GM13976 (cell line): Measurements from ENCODE around the gene PRKAG2.

Experiments
- DNase-seq: peaks from one replicate; pipeline ENCODE4 v3.0.0; 2012; ENCODE audit warnings: low spot score
- CTCF ChIP-seq: IDR thresholded peaks from 2 replicates; pipeline ENCODE4 v1.5.1; 2012; ENCODE audit warnings: borderline replicate concordance, mild to moderate bottlenecking; ENCODE audit not compliant: insufficient read depth; ENCODE audit errors: extremely low read depth, missing control alignments, control extremely low read depth
- in situ Hi-C: fragments of 300-500 bp; cut with MboI; formaldehyde crosslinking; loops from one replicate; pipeline ENCODE4 v1.12.0; 2022; ENCODE audit warnings: low sequenced_read_pairs, mixed read lengths, inconsistent platforms; ENCODE audit not compliant: unreplicated experiment

PRKAG2 gene

GRCh38 chr7:151565541-151565940 is 311.4 kb downstream of the PRKAG2 start:
- no peak for TF ChIP-seq CTCF
- in situ Hi-C loops = no loop called here
- no peak for DNase-seq

GRCh38 chr7:151560243-151560642 is 316.7 kb downstream of the PRKAG2 start:
- in situ Hi-C loops = no loop called here
- no peak for DNase-seq
- no peak for TF ChIP-seq CTCF

GRCh38 chr7:151559557-151560183 is 317.2 kb downstream of the PRKAG2 start:
- DNase-seq = no peak
- in situ Hi-C loops = no loop called here
- no peak for TF ChIP-seq CTCF

GRCh38 chr7:151558575-151558974 is 318.3 kb downstream of the PRKAG2 start:
- TF ChIP-seq CTCF = no peak
- no peak for DNase-seq
- in situ Hi-C loops = no loop called here

GRCh38 chr7:151556592-151556991 is 320.3 kb downstream of the PRKAG2 start:
- no peak for TF ChIP-seq CTCF
- DNase-seq = no peak
- in situ Hi-C loops = no loop called here

- no peak for DNase-seq
- in situ Hi-C loops = no loop called here
- no peak for TF ChIP-seq CTCF
Measured at GRCh38 chr7:151553356-151553755, 323.6 kb downstream of the PRKAG2 start.

GRCh38 chr7:151552352-151553028 is 324.4 kb downstream of the PRKAG2 start:
- DNase-seq = no peak

More at GRCh38 chr7:151552352-151553028, 324.4 kb downstream of the PRKAG2 start:
- TF ChIP-seq CTCF = no peak
- in situ Hi-C loops = no loop called here
